Pulmonary artery endothelial cell (primary cell): ENCODE measurements around the gene SYF2. TPM values are rescaled to one million over a fixed set of nuclear protein-coding genes. Genes with fewer than 3 reads are reported as not detected.

Experiments
- DNase-seq: peaks from one replicate; pipeline ENCODE4 v3.0.0-alpha.2; 2011; ENCODE audit warnings: low read depth, low spot score
- total RNA-seq: library from RNA; depleted of rRNA; stranded (reverse); fragments of >200 nt; gene quantifications from 2 replicates; pipeline ENCODE4 v1.2.3, GENCODE V29; 2014

Gene SYF2
- total RNA-seq, 1 donor from 2014 or later: 38.3 TPM

DNA sequence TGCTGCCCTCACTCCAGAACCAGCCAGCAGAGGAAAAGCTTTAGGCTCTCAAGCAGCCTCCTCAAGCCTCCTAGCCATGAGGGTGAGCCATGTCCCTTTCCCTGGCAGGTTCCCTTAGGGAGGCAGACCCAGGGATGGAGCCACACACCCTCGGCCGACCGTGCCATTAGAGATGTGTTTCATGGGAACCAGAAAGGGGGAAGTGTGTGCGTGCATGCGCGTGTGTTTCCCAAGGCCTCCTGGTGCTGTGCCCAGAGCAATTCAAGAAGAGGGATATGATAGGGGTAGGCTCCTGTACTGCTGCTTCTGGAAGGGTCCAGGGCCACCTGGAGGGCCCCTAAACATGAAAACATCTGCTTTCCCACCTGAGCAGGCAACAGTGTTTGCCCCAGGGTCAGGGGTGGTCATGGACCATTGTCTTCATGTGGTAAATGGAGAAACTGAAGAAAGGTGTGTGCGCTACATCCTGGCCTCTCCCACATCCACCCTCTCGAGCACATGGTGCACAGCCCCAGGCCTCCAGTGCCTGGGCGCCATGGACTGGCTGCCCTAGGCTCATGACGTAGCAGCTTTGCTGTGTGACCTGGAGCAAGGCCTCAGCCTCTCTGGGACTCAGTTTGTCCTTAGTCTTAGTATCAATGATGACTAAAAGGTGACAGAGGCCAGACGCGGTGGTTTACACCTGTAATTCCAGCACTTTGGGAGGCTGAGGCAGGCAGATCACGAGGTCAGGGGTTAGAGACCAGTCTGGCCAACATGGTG is 48.1 kb downstream of the SYF2 start:
- DNase-seq: no peak

DNA sequence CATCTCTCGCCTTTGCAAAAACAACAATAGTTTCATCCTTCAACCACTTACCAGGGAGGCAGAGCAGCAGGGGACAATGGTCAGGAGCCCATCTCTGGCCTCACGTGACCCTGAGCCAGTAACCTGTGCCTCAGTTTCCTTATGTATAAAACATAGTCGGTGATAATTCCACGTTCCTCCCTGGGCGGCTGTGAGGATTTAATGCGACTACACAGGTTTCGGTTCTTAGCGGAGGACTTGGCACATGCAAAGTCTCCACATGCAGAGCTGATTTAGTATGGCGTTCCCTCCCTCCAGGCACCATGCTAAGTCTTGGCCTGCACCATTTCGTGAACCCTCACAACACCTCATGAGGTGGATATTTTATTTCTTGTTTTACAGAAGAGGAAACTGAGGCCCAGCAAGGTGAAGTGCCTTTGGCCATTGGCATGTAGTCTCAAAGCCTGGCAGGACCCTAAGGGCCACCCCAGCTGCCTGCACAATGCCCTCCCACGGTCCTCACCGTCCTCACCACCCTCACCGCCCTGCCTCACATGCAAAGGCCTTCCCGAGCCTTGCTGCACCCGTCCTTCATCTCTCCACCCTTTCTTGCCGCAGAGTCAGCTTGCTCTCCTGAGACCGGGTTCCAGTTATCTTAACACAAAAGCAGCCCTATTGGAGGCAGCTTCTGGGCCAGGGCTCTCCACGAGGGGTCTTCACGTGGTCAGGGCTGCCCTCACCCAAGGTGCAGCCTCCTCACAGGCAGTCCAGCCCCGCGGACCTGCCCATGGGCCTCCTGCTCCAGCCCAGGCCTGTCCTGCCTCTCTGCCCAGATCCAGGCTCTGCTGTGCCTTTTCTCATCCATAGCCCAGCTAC is 48.9 kb downstream of the SYF2 start:
- no peak for DNase-seq

DNA sequence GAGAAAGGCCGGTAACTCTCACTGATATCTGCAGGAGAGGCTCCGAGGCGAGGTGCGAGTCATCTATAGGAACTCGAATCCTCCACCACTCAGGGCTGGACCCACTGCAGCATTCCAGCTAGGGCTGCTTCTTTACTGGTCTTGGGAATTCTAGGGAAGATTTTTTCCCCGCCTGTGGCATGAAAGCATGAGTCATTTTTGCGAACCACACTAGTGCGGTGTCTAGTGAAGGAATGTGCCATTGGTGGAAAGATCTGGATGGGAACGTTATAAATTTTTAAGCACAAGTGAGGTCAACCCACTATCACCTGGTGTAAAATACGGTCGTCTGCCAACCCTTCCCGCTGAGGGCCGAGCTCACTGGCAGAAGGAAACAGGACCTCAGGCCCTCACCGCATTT is 49.7 kb downstream of the SYF2 start:
- DNase-seq: no peak

DNA sequence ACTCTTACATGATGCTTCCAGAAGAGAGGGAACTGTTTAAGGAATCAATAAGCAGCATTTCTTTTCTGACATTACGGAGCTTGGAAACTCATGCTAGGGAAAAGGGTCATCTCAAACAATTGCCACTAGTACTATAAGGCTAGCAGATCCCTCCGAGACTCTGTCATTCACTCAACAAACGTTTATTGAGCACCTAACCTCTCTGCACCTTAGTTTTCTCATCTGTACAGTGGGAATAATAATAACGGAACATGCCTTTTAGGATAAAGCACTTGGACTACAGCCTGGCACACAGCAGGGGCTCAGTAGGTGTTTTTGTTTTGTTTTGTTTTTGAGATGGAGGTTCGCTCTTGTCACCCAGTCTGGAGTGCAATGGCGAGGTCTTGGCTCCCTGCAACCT is 51.3 kb downstream of the SYF2 start:
- DNase-seq: no peak

DNA sequence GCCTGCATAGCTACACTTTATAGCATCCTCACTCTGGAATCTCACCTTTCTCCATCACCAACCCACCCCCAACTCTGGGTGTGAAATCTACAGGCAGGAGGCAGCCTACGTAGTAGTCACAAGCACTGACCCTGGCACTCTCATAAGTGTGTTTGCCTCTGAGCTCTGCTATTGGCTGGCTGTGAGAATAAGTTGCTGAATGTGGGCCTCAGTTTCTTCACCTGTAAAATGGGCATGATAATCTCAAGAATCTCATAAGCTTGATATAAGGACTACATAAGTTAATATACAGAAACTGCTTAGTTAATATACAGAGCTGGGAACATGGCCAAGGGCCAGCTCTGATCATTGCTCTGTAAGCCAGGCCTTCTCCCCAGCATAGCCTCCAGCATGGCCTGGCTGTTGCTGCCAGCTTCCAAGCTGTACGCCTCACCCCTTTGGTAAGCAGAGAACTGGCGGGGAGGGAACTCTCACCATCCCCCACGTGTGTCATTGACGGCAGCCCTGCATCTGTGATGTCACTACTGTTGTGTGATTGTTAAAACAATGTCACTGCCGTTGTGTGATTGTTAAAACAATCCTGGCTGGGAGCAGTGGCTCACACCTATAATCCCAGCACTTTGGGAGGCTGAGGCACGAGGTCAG is 53.3 kb downstream of the SYF2 start:
- DNase-seq: no peak

DNA sequence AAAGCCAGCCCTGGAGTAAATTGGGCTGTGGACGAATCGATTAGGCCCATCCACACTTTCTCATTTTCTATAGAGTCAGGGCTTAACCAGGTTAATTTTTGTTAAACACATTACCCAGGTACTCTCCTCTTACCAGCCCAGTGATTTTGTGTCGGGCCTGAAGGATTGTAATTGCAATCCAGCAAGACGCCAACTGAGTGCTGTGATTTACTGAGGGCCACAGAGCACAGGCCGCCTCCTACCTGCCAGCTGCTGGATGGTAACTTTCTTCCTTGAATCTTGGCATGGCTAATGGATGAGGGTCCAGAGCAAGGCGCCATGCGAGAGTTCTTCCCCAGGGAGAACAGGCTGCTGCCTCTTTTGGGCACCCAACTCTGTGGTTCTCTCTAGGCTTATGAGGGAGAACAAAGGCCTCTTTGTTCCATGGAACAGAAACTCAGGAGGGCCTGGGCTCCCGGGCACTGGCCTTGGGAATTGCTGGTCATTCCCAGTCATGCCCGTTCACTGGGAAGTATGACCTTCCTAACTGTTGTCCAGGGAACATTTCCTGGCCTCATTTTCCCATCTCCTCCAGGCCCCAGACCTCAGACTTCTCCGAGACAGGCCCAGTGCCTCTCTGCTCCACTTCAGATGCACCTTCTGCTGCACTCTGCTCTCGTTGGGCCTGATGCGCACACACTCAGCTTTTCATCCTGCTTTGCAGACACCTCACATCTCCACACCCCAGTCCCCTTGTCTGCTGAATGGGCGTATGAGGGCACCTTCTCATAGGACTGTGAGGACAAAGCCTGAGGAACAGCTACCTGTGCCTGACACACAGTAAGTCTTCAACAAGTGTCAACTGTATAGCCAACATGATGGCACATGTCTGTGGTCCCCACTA is 57.3 kb downstream of the SYF2 start:
- no peak for DNase-seq

DNA sequence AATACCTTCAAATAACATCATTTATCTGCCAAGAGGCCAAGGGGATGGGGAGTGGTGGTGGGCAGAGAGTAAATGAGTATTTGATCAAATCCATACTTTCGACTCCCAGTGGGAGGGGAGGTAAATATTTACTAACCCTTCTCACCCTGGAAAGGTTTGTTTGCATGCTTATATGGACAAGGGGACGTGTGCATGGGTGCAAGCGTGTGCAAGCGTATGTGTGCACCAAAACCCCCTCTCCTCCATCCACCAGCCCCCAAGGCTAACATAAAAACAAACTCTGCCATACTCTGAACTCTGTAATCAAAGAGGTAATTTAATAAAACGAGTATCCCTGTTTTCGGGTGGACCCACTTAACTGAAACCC is 58.0 kb downstream of the SYF2 start:
- no peak for DNase-seq

DNA sequence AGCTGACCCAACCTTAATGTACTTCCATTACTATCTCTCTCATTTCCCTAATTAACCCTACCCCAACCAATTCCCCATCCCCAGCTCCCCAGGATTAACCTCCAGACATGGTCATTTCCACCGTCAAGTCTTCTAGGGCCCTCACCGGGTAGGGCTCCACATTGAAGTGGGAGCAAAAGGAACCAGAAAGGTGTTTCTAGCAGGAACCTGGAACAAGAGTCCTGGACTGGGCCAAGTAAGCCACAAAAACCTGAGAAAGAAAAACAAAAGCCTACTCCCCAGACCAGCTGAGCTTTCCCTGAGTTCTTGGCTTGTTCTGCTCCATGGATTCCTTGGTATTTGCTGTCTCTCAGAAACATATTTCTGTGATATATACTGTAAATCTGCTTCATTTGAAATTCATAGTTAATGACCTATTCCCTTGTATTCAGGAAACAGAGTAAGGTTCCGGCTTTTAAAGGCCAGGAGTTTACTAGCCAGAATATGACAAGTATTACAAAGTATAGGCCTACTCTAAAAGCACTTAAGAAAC is 58.4 kb downstream of the SYF2 start:
- no peak for DNase-seq

Other genes starting within 250 kb of the SYF2 start
- 64.6 and 233 TPM in 2 replicates for gene RSRP1, start 15.0 kb upstream of the SYF2 start, total RNA-seq
- not detected in 2 replicates for gene RHD, start 40.0 kb upstream of the SYF2 start, total RNA-seq
- 140 and 152 TPM in 2 replicates for gene TMEM50A, start 105.8 kb upstream of the SYF2 start, total RNA-seq
- gene RHCE, start 188.3 kb upstream of the SYF2 start, total RNA-seq: 0.11 and 0.40 TPM in 2 replicates
- gene MACO1, start 198.4 kb upstream of the SYF2 start, total RNA-seq: 17.8 and 19.1 TPM in 2 replicates